GM19351 (cell line): ENCODE results near the gene TMEM217.
"Not testable (repeated sequence)": the region's sequence is repeated elsewhere in the genome, so short reads cannot be mapped to it uniquely, and the experiment has no call there.

Experiments
- ATAC-seq: cut with Tn5 transposase; IDR thresholded peaks from one replicate; pipeline ENCODE4 v1.9.1; 2021; ENCODE audit warnings: mild to moderate bottlenecking, moderate library complexity; ENCODE audit not compliant: unreplicated experiment

Gene TMEM217

GRCh38 chr6:37187321-37188022 lies 70.5 kb downstream of the TMEM217 start:
- no peak for ATAC-seq

GRCh38 chr6:37185949-37186720 lies 71.8 kb downstream of the TMEM217 start:
- ATAC-seq = not testable (repeated sequence)

- ATAC-seq = no peak
Observed at GRCh38 chr6:37182736-37183590, 75.0 kb downstream of the TMEM217 start.

- not testable (repeated sequence) for ATAC-seq
Observed at GRCh38 chr6:37180610-37181009, 77.3 kb downstream of the TMEM217 start.

GRCh38 chr6:37180075-37180474 lies 77.9 kb downstream of the TMEM217 start:
- ATAC-seq = no peak

- ATAC-seq = no peak
Observed at GRCh38 chr6:37177935-37178517, 79.9 kb downstream of the TMEM217 start.

GRCh38 chr6:37177077-37177934 lies 80.6 kb downstream of the TMEM217 start:
- no peak for ATAC-seq

- no peak for ATAC-seq
Observed at GRCh38 chr6:37176268-37177076, 81.5 kb downstream of the TMEM217 start.

- ATAC-seq = no peak
Observed at GRCh38 chr6:37175332-37176267, 82.3 kb downstream of the TMEM217 start.

GRCh38 chr6:37174515-37175331 lies 83.2 kb downstream of the TMEM217 start:
- no peak for ATAC-seq

- ATAC-seq = no peak
Observed at GRCh38 chr6:37174196-37174514, 83.8 kb downstream of the TMEM217 start.

- no peak for ATAC-seq
Observed at GRCh38 chr6:37173493-37174195, 84.3 kb downstream of the TMEM217 start.

- ATAC-seq = no peak
Observed at GRCh38 chr6:37172912-37173492, 84.9 kb downstream of the TMEM217 start.

- no peak for ATAC-seq
Observed at GRCh38 chr6:37171970-37172812, 85.8 kb downstream of the TMEM217 start.

- ATAC-seq = no peak
Observed at GRCh38 chr6:37171201-37171969, 86.6 kb downstream of the TMEM217 start.
